ENCODE results near the gene RANBP1. TPM values are rescaled to one million over a fixed set of nuclear protein-coding genes. Genes with fewer than 3 reads are reported as not detected.

RANBP1 gene
- total and polyA plus RNA-seq, 2 of the 8 experiments (the other 6 are each of a cell fraction or from before 2014, with no cell fraction given) = 343 to 484 TPM

DNA sequence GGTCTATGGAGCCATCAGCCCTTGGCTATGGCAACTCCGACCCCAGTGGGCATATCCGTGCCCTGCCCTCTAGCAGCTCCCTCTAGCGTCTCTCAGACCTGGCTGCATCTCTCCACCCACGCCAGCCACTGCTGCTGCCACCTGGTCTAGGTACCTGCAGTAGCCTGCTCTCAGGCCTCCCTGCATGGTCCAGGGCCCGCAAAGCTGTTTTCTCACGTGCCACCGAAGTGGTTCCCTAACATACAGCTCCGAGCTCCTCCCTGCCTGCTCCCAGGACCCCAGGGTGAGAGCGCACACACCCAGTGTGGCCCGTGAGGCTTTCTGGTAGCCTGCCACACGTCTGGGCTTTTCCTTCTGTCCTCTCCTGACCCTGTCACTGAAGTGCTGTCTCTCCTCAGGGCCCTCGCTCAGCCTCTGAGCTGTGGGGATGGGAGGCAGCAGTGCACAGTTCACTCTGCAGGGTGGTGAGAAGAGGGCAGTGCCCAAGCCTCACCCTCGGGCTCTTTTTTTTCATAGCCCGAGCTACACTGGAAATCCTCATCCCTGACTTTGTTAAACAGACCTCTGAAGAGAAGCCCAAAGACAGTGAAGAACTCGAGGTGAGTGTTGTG is 21.6 kb upstream of the RANBP1 start:
- FAIRE-seq (no peak), DNase-seq (ENCODE audit: low read depth in 1 of 2, low spot score in 2 of 2) (no peak)
- Histone ChIP-seq H3K23me2 (ENCODE audit: low read depth, low read length) (no peaks in the 10 kb centered on the region), H4K8ac (ENCODE audit: extremely low read depth, insufficient read depth, low read length) (no peak overlapping the region; the same call in 1 of the 2 replicates), H3K23ac (ENCODE audit: insufficient read length) (no peak overlapping the region), H3K4me1 (replicated peaks in 1 of 4; ENCODE audit: control insufficient read depth in 3 of 4, insufficient read depth in 4 of 4, low read length in 3 of 4) (no peaks in the 10 kb centered on the region), H3K27me3 (replicated peaks in 1 of 4; ENCODE audit: control insufficient read depth in 3 of 4, extremely low read depth in 1 of 4, insufficient read depth in 3 of 4, low read length in 3 of 4) (no peaks in the 10 kb centered on the region), H3K9ac (replicated peaks in 1 of 4; ENCODE audit: extremely low read depth in 1 of 4, low read depth in 3 of 4, low read length in 3 of 4) (no peak overlapping the region), H2AFZ (ENCODE audit: low read length) (no peak overlapping the region), H2AK5ac (ENCODE audit: low read depth, low read length) (no peak overlapping the region), H3K14ac (ENCODE audit: insufficient read length) (no peak overlapping the region), H3K9me3 (ENCODE audit: insufficient read depth in 2 of 2, low read depth in 1 of 2, low read length in 1 of 2) (no peaks in the 10 kb centered on the region; a peak in 1 of 4 replicates), H3K4ac (replicated peaks; ENCODE audit: insufficient read length, low read depth, low read length) (no peak overlapping the region), H2BK12ac (ENCODE audit: low read depth, low read length) (no peak overlapping the region), H3K36me3 (ENCODE audit: control insufficient read depth in 2 of 4, insufficient read depth in 4 of 4, low read length in 3 of 4) (peaks cover 48 to 99% (median 80%) of the 10 kb centered on the region in 4 experiments), H3K79me1 (ENCODE audit: low read depth, low read length) (peaks cover 9% of the 10 kb centered on the region), H3K27ac (ENCODE audit: low read depth, low read length) (no peak overlapping the region), H2BK120ac (replicated peaks; ENCODE audit: low read depth, low read length) (no peak overlapping the region), H3K4me3 (ENCODE audit: extremely low read depth in 1 of 4, insufficient read depth in 2 of 4, low read depth in 3 of 4, low read length in 4 of 4) (no peak overlapping the region), H4K20me1 (replicated peaks in 1 of 2; ENCODE audit: control insufficient read depth in 1 of 2, insufficient read depth in 2 of 2, low read length in 2 of 2) (peaks cover 15 to 28% of the 10 kb centered on the region in 2 experiments), H2BK15ac (ENCODE audit: low read length) (no peak overlapping the region), H3K18ac (ENCODE audit: extremely low read depth, low read length) (no peak overlapping the region), H3K4me2 (ENCODE audit: insufficient read depth in 1 of 2, low read depth in 2 of 2, low read length in 2 of 2) (no peak overlapping the region), H2BK5ac (ENCODE audit: low read depth, low read length) (no peak overlapping the region), H4K5ac (ENCODE audit: insufficient read length, low read depth, low read length) (no peak overlapping the region), H2BK20ac (ENCODE audit: low read length) (no peak overlapping the region), H3K79me2 (ENCODE audit: control insufficient read depth in 1 of 2, insufficient read depth in 2 of 2, low read length in 2 of 2) (peaks cover 0 to 28% of the 10 kb centered on the region in 2 experiments; a peak in 2 of 4 replicates), H3K56ac (replicated peaks; ENCODE audit: insufficient read length, low read depth, low read length) (no peak overlapping the region), H4K91ac (replicated peaks; ENCODE audit: insufficient read length, low read length) (no peak overlapping the region)
- ChIA-PET POLR2A (ENCODE audit: partially characterized antibody) (interaction anchor here (0.5 to 29.4 kb wide), 6 partner anchors 10 to 316 kb away, joined by 3 to 598 read pairs (median 4); partner anchors contain the start of genes RANBP1 and TRMT2A), CTCF (ENCODE audit: partially characterized antibody) (interaction anchor here (1.0 to 2.8 kb wide), 8 partner anchors 11 to 144 kb away, joined by 3 to 16 read pairs (median 5); partner anchors contain the start of gene RANBP1)
- 88% methylated on average over 14 of the region's 15 CpGs; no CpG with 5 or more reads in 1 of the 2 experiments for WGBS, 2 experiments (ENCODE audit: extremely low coverage in 1 of 2, insufficient coverage in 1 of 2, insufficient read length in 1 of 2, insufficient replicate concordance in 2 of 2, low coverage in 1 of 2, low lambda C conversion rate in 2 of 2, missing lambda C conversion rate in 1 of 2)
- no peak for TF ChIP-seq HDAC6 (IDR thresholded peaks at IDR 0.05; ENCODE audit: low read depth, low read length)

All from H1 (cell line).